Ovary (tissue), 3 donors: ENCODE measurements around the gene C20orf204.

Experiments
- EP300 ChIP-seq: sonication (generic); formaldehyde crosslinking; IDR thresholded peaks from one replicate; pipeline ENCODE4 v1.6.1; 2017; ENCODE audit warnings: antibody characterized with exemption
- POLR2A ChIP-seq: fragments of 450-650 bp; IDR thresholded peaks from one replicate; pipeline ENCODE4 v1.6.1; 2017; ENCODE audit warnings: antibody characterized with exemption, mild to moderate bottlenecking, moderate library complexity
- TF ChIP-seq, protein P1 (sequence below), 3 donors: fragments of 450-650 bp in 2 of 3; fragments of 200-600 bp in 1 of 3; IDR thresholded peaks; one replicate each; pipeline versions ENCODE4 v1.5.1 to v1.8.0; 2016 to 2022; ENCODE audit warnings: antibody characterized with exemption in 3 of 3, mild to moderate bottlenecking in 1 of 3
- donor health status: DM: no; HTN: no; CAD: no.

DNA sequence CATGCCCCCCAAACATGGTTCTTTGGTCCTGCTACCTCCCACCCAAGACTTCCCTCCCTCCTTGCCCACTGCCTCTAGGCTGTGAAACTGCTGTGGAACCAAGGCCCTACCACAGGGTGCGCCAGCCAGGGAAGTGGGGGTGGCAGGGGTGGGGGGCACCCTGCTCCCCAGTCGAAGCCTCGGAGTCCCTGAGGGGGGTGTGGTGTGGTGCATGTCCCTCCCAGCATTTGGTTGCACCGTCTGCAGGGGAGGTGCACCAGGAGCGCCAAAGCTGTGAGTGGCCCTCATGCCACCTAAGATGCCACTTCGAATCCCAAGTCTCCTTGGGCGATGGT lies 41.5 kb downstream of the C20orf204 start:
- TF ChIP-seq, protein P1, sequence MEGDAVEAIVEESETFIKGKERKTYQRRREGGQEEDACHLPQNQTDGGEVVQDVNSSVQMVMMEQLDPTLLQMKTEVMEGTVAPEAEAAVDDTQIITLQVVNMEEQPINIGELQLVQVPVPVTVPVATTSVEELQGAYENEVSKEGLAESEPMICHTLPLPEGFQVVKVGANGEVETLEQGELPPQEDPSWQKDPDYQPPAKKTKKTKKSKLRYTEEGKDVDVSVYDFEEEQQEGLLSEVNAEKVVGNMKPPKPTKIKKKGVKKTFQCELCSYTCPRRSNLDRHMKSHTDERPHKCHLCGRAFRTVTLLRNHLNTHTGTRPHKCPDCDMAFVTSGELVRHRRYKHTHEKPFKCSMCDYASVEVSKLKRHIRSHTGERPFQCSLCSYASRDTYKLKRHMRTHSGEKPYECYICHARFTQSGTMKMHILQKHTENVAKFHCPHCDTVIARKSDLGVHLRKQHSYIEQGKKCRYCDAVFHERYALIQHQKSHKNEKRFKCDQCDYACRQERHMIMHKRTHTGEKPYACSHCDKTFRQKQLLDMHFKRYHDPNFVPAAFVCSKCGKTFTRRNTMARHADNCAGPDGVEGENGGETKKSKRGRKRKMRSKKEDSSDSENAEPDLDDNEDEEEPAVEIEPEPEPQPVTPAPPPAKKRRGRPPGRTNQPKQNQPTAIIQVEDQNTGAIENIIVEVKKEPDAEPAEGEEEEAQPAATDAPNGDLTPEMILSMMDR (IDR thresholded peaks at IDR 0.05), result no peak
- TF ChIP-seq POLR2A (no peak), EP300 (no peak)
